Neural progenitor cell (in vitro differentiated cells): Measurements from ENCODE around the gene STAT4. TPM values are rescaled to one million over a fixed set of nuclear protein-coding genes. Genes with fewer than 3 reads are reported as not detected.

Experiments
- DNase-seq: peaks from one replicate; pipeline ENCODE4 v3.0.0-alpha.2; 2016; ENCODE audit warnings: low spot score
- H2AFZ ChIP-seq: fragments of 200-600 bp; sonication (generic); replicated peaks from 2 replicates; pipeline ENCODE4 v1.6.1; 2016; ENCODE audit warnings: antibody characterized with exemption
- H3F3A ChIP-seq: fragments of 200-600 bp; sonication (generic); 2 replicates; pipeline ENCODE4 v1.6.1; 2016; ENCODE audit warnings: antibody characterized with exemption, low read depth
- H3K27ac ChIP-seq: fragments of 200-600 bp; sonication (generic); 2 replicates; pipeline ENCODE4 v1.5.1; 2016; ENCODE audit warnings: mild to moderate bottlenecking
- H3K27me3 ChIP-seq: fragments of 200-600 bp; sonication (generic); 2 replicates; pipeline ENCODE4 v1.6.1; 2016; ENCODE audit warnings: mild to moderate bottlenecking, moderate library complexity
- H3K36me3 ChIP-seq: fragments of 200-600 bp; sonication (generic); 2 replicates; pipeline ENCODE4 v1.5.1; 2016
- H3K4me1 ChIP-seq: fragments of 200-600 bp; sonication (generic); 2 replicates; pipeline ENCODE4 v1.6.1; 2016; ENCODE audit warnings: mixed run types
- H3K4me2 ChIP-seq: fragments of 200-600 bp; sonication (generic); 2 replicates; pipeline ENCODE4 v1.6.1; 2016
- H3K4me3 ChIP-seq: fragments of 200-600 bp; sonication (generic); 2 replicates; pipeline ENCODE4 v1.5.1; 2016
- H3K79me2 ChIP-seq: fragments of 200-600 bp; sonication (generic); 2 replicates; pipeline ENCODE4 v1.6.1; 2016; ENCODE audit warnings: low read depth
- H3K9ac ChIP-seq: fragments of 200-600 bp; sonication (generic); 2 replicates; pipeline ENCODE4 v1.6.1; 2016
- H3K9me3 ChIP-seq: fragments of 200-600 bp; sonication (generic); 2 replicates; pipeline ENCODE4 v1.5.1; 2016; ENCODE audit warnings: low read depth
- H4K20me1 ChIP-seq: fragments of 200-600 bp; sonication (generic); 2 replicates; pipeline ENCODE4 v1.6.1; 2016; ENCODE audit warnings: low read depth
- H3K27ac Mint-ChIP-seq: 3 replicates; pipeline ENCODE4 v1.8.0; 2021; ENCODE audit warnings: mixed read lengths
- H3K27me3 Mint-ChIP-seq: 2 replicates; pipeline ENCODE4 v1.8.0; 2022; ENCODE audit warnings: low read depth, mild to moderate bottlenecking, inconsistent platforms, moderate library complexity, mixed read lengths; ENCODE audit not compliant: insufficient read depth
- H3K36me3 Mint-ChIP-seq: 3 replicates; pipeline ENCODE4 v1.8.0; 2021; ENCODE audit warnings: mixed read lengths
- H3K4me1 Mint-ChIP-seq: 3 replicates; pipeline ENCODE4 v1.8.0; 2021; ENCODE audit warnings: mixed read lengths
- H3K4me3 Mint-ChIP-seq: 3 replicates; pipeline ENCODE4 v1.8.0; 2021; ENCODE audit warnings: mild to moderate bottlenecking, moderate library complexity, mixed read lengths
- H3K9me3 Mint-ChIP-seq: 3 replicates; pipeline ENCODE4 v1.8.0; 2020; ENCODE audit warnings: mixed read lengths
- CTCF ChIP-seq: fragments of 200-600 bp; sonication (generic); IDR thresholded peaks from 2 replicates; pipeline ENCODE4 v1.5.1; 2017; ENCODE audit warnings: antibody characterized with exemption, mild to moderate bottlenecking
- EZH2 ChIP-seq: fragments of 200-600 bp; sonication (generic); IDR thresholded peaks from 2 replicates; pipeline ENCODE4 v1.6.1; 2017; ENCODE audit warnings: antibody characterized with exemption, mild to moderate bottlenecking, moderate library complexity
- EZH2phosphoT487 ChIP-seq: fragments of 200-600 bp; sonication (generic); IDR thresholded peaks from 2 replicates; pipeline ENCODE4 v1.6.1; 2017; ENCODE audit warnings: antibody characterized with exemption
- total RNA-seq: library from RNA; depleted of rRNA; stranded (reverse); fragments of >200 nt; gene quantifications from 2 replicates; pipeline ENCODE4 v1.2.3, GENCODE V29; 2015; ENCODE audit warnings: low replicate concordance

Gene STAT4
- total RNA-seq, 1 donor from 2014 or later: 0.32 TPM

- Histone ChIP-seq H4K20me1 (no peaks in the 10 kb centered on the region), H3K4me3 (no peak overlapping the region), H2AFZ (no peak overlapping the region), H3K4me2 (no peak overlapping the region), H3F3A (no peaks in the 10 kb centered on the region), H3K27me3 (peaks cover 18% of the 10 kb centered on the region), H3K36me3 (peaks cover 19% of the 10 kb centered on the region), H3K9ac (no peak overlapping the region), H3K9me3 (no peaks in the 10 kb centered on the region), H3K27ac (no peak overlapping the region), H3K4me1 (peaks cover 7% of the 10 kb centered on the region), H3K79me2 (peaks cover 20% of the 10 kb centered on the region)
- H3K36me3 Mint-ChIP-seq: peaks cover 8% of the 10 kb centered on the region
- H3K4me3 Mint-ChIP-seq: no peak overlapping the region
- no peaks in the 10 kb centered on the region for H3K27me3 Mint-ChIP-seq
- no peaks in the 10 kb centered on the region for H3K4me1 Mint-ChIP-seq
- no peaks in the 10 kb centered on the region for H3K9me3 Mint-ChIP-seq
- DNase-seq: no peak
- TF ChIP-seq EZH2phosphoT487 (no peak), EZH2 (no peak), CTCF (no peak)
- H3K27ac Mint-ChIP-seq: no peak overlapping the region
Observed at GRCh38 chr2:191010887-191011885, 139.6 kb downstream of the STAT4 start.

GRCh38 chr2:191009541-191010374 is 141.0 kb downstream of the STAT4 start:
- no peaks in the 10 kb centered on the region for H3K9me3 Mint-ChIP-seq
- peaks cover 11% of the 10 kb centered on the region for H3K36me3 Mint-ChIP-seq
- H3K79me2 ChIP-seq: peaks cover 20% of the 10 kb centered on the region
- no peak overlapping the region for H3K9ac ChIP-seq
- no peaks in the 10 kb centered on the region for H3F3A ChIP-seq
- peaks cover 19% of the 10 kb centered on the region for H3K36me3 ChIP-seq
- DNase-seq: no peak
- no peak overlapping the region for H3K4me3 Mint-ChIP-seq
- H3K27ac Mint-ChIP-seq: no peak overlapping the region
- H3K27me3 Mint-ChIP-seq: no peaks in the 10 kb centered on the region
- no peak overlapping the region for H2AFZ ChIP-seq
- H3K9me3 ChIP-seq: no peaks in the 10 kb centered on the region
- H3K27ac ChIP-seq: no peak overlapping the region
- H3K4me2 ChIP-seq: no peak overlapping the region
- no peaks in the 10 kb centered on the region for H3K4me1 Mint-ChIP-seq
- no peak overlapping the region for H3K4me3 ChIP-seq
- TF ChIP-seq EZH2 (no peak), EZH2phosphoT487 (no peak), CTCF (no peak)
- no peaks in the 10 kb centered on the region for H4K20me1 ChIP-seq
- H3K27me3 ChIP-seq: peaks cover 4% of the 10 kb centered on the region
- H3K4me1 ChIP-seq: peaks cover 7% of the 10 kb centered on the region

- Histone ChIP-seq H2AFZ (no peak overlapping the region), H3K27me3 (no peaks in the 10 kb centered on the region), H3K4me3 (no peak overlapping the region), H3K9me3 (no peaks in the 10 kb centered on the region), H3K4me1 (peaks cover 5% of the 10 kb centered on the region), H3K4me2 (no peak overlapping the region), H3K27ac (no peak overlapping the region), H3F3A (no peaks in the 10 kb centered on the region), H3K36me3 (peaks cover 19% of the 10 kb centered on the region), H4K20me1 (no peaks in the 10 kb centered on the region), H3K9ac (no peak overlapping the region), H3K79me2 (peaks cover 17% of the 10 kb centered on the region)
- no peak for DNase-seq
- Mint-ChIP-seq H3K4me3 (no peak overlapping the region), H3K27me3 (no peaks in the 10 kb centered on the region), H3K27ac (no peak overlapping the region), H3K36me3 (peaks cover 22% of the 10 kb centered on the region), H3K9me3 (no peaks in the 10 kb centered on the region), H3K4me1 (no peaks in the 10 kb centered on the region)
- TF ChIP-seq CTCF: no peak
- no peak for TF ChIP-seq EZH2
- TF ChIP-seq EZH2phosphoT487: no peak
Observed at GRCh38 chr2:191008286-191008685, 142.5 kb downstream of the STAT4 start.
